Kidney epithelial cell (primary cell): ENCODE results near the gene CRCP. TPM values are rescaled to one million over a fixed set of nuclear protein-coding genes. Genes with fewer than 3 reads are reported as not detected.
A peak's percentile ranks its signal among the peaks of the same experiment; 100 is the strongest.

Experiments
- DNase-seq: peaks from one replicate; pipeline ENCODE4 v3.0.0-alpha.2; 2010; ENCODE audit warnings: low read depth
- H3K27me3 ChIP-seq: 2 replicates; pipeline ENCODE4 v1.6.0; 2011; ENCODE audit warnings: low read length; ENCODE audit not compliant: control insufficient read depth, insufficient read depth
- H3K36me3 ChIP-seq: 2 replicates; pipeline ENCODE4 v1.5.1; 2011; ENCODE audit warnings: low read length; ENCODE audit not compliant: control insufficient read depth, insufficient read depth
- H3K4me3 ChIP-seq: 2 replicates; pipeline ENCODE4 v1.5.1; 2011; ENCODE audit warnings: low read depth, mild to moderate bottlenecking, control low read depth, low read length
- total RNA-seq: library from RNA; depleted of rRNA; stranded (reverse); fragments of >200 nt; gene quantifications from 2 replicates; pipeline ENCODE4 v1.2.3, GENCODE V29; 2015
- TF ChIP-seq, protein P1 (sequence below): IDR thresholded peaks from 2 replicates; pipeline ENCODE4 v1.5.1; 2011; ENCODE audit warnings: mild to moderate bottlenecking, moderate library complexity, low read length, control low read depth, inconsistent platforms; ENCODE audit not compliant: insufficient read depth, poor library complexity, severe bottlenecking

CRCP gene
- total RNA-seq, 1 donor from 2014 or later, result 38.5 TPM

DNA sequence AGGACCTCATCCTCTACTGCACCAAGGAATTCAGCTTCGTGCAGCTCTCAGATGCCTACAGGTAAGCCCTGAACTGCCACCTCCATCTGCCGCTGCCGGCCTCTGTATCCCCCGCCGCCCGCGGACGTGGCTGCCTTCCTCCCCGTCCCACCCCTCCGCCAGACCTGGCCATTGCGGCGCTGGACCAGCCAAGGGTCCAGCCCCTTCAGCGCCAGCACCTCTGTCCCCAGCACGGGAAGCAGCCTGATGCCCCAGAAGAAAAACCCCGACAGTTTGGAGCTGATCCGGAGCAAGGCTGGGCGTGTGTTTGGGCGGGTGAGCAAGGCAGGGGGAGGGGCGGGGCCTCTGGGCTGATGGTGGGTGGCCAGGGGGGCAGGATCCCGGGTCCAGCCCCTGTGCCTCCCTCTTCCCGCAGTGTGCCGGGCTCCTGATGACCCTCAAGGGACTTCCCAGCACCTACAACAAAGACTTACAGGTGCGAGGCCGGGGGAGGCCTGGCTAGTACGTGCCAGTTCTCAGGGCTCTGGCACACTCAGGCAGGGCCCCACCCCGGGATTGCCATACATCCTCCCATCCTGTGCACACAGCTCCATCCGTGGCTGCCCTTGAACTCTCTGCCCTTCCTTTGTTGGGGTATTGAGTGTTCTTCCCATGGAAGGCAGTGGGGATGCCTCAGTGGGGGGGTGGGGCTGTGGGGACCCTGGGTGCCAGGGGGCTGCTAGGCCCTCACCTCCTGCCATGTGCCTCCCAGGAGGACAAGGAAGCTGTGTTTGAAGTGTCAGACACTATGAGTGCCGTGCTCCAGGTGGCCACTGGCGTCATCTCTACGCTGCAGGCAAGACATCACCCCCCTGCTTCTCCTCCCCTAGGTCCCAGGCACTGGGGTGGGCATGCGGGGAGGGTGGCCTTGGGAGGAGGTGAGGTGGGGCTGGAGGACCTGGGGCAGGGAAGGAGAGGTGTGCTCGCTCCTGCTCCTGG is 25.5 kb upstream of the CRCP start:
- no peak for DNase-seq
- Histone ChIP-seq H3K36me3 (no peaks in the 10 kb centered on the region), H3K27me3 (no peaks in the 10 kb centered on the region), H3K4me3 (no peak overlapping the region)
- TF ChIP-seq, protein P1, sequence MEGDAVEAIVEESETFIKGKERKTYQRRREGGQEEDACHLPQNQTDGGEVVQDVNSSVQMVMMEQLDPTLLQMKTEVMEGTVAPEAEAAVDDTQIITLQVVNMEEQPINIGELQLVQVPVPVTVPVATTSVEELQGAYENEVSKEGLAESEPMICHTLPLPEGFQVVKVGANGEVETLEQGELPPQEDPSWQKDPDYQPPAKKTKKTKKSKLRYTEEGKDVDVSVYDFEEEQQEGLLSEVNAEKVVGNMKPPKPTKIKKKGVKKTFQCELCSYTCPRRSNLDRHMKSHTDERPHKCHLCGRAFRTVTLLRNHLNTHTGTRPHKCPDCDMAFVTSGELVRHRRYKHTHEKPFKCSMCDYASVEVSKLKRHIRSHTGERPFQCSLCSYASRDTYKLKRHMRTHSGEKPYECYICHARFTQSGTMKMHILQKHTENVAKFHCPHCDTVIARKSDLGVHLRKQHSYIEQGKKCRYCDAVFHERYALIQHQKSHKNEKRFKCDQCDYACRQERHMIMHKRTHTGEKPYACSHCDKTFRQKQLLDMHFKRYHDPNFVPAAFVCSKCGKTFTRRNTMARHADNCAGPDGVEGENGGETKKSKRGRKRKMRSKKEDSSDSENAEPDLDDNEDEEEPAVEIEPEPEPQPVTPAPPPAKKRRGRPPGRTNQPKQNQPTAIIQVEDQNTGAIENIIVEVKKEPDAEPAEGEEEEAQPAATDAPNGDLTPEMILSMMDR, result no peak

DNA sequence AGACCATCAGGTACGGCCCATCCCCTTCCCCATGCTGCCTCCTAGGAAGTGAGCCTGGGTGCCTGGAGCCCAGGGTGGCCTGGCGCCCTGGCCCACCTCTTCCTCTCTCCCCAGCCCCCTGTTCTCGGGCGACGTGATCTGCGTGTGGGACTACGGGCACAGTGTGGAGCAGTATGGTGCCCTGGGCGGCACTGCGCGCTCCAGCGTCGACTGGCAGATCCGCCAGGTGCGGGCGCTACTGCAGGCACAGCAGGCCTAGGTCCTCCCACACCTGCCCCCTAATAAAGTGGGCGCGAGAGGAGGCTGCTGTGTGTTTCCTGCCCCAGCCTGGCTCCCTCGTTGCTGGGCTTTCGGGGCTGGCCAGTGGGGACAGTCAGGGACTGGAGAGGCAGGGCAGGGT is 22.0 kb upstream of the CRCP start:
- TF ChIP-seq, protein P1, result no peak
- no peaks in the 10 kb centered on the region for H3K27me3 ChIP-seq
- no peak overlapping the region for H3K4me3 ChIP-seq
- no peaks in the 10 kb centered on the region for H3K36me3 ChIP-seq
- no peak for DNase-seq

DNA sequence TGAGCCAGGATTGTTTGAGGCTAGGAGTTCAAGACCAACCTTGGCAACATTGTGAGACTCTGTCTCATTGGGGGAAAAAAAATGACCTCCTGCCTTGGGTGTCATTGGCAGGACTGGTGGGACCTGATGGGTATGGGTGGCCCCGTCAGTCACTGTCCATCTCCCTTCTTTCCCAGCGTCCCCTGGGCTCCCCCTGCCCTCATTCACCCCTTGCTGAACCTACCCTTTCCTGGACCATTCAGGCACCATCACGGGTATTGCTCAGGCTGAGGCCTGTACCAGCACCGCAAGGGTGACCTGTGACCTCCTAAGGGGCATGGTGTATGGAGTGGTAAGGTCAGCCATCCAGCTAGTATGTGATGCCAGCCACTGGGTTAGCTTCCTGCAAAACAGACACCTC is 19.6 kb upstream of the CRCP start:
- H3K4me3 ChIP-seq, result no peak overlapping the region
- TF ChIP-seq, protein P1, result no peak
- no peaks in the 10 kb centered on the region for H3K36me3 ChIP-seq
- no peak for DNase-seq
- H3K27me3 ChIP-seq, result no peaks in the 10 kb centered on the region

DNA sequence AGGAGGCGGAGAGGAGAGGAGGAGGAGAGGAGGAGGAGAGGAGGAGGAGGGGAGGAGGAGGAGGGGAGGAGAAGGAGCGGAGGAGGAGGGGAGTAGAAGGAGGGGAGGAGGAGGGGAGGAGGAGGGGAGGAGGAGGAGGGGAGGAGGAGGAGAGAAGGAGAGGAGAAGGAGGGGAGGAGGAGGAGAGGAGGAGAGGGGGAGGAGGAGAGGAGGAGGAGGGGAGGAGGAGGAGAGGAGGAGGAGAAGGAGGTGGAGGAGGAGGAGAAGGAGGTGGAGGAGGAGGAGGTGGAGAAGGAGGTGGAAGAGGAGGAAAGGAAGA is 15.5 kb upstream of the CRCP start:
- Histone ChIP-seq H3K4me3 (no peak overlapping the region), H3K36me3 (no peaks in the 10 kb centered on the region), H3K27me3 (no peaks in the 10 kb centered on the region)
- no peak for DNase-seq
- TF ChIP-seq, protein P1, result no peak

DNA sequence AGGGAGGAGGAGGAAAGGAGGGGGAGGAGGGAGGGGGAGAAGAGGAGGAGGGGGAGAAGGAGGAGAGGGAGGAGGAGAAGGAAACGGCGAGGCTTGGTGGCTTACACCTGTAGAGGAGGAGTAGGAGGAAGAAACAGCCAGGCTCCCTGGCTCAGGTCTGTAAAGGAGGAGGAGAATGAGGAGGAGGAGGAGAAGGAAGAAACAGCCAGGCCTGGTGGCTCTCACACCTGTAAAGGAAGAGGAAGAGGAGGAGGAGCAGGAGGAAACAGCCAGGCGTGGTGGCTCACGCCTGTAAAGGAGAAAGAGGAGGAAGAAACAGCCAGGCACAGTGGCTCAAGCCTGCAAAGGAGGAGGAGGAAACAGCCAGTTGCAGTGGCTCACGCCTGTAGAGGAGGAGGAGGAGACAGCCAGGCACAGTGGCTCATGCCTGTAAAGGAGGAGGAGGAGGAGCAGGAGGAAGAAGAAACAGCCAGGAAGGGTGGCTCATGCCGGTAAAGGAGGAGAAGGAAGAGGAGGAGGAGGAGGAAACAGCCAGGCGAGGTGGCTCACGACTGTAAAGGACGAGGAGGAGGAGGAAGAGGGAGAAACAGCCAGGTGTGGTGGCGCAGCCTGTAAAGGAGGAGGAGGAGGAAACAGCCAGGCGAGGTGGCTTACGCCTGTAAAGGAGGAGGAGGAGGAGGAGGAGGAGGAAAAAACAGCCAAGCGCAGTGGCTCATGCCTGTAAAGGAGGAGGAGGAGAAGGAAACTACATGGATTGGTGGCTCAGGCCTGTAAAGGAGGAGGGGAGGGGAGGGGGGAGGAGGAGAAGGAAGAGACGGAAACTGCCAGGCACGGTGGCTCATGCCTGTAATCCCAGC is 14.9 kb upstream of the CRCP start:
- TF ChIP-seq, protein P1, result no peak
- Histone ChIP-seq H3K36me3 (no peaks in the 10 kb centered on the region), H3K27me3 (no peaks in the 10 kb centered on the region), H3K4me3 (peak overlapping the region; percentile 34)
- DNase-seq, result no peak
